ENCODE data around the gene CHD2. TPM values are rescaled to one million over a fixed set of nuclear protein-coding genes. Genes with fewer than 3 reads are reported as not detected.
"Not testable (repeated sequence)": the region's sequence is repeated elsewhere in the genome, so short reads cannot be mapped to it uniquely, and the experiment has no call there.

CHD2 gene
- total RNA-seq, 1 experiment from 2014 or later = 85.0 TPM

- no peaks in the 10 kb centered on the region for H3K27me3 ChIP-seq (replicated peaks; ENCODE audit: control insufficient read depth, insufficient read depth, low read length)
- H3K27ac Mint-ChIP-seq (ENCODE audit: unreplicated experiment) = peak overlapping the region; percentile 69
- H3K36me3 Mint-ChIP-seq (ENCODE audit: insufficient read depth, unreplicated experiment) = no peaks in the 10 kb centered on the region
- DNase-seq = peak; percentile 42 to 62
- intact Hi-C loops (cut with micrococcal nuclease; ENCODE audit: unreplicated experiment) = no loop called here
- BruUV-seq (replicated peaks) = no TSS peak
- H3K4me3 Mint-ChIP-seq (ENCODE audit: unreplicated experiment) = peak overlapping the region; percentile 43
- CTCF ChIA-PET = interaction anchor here (0.5 to 1.4 kb wide), 3 partner anchors 12 to 73 kb away, joined by 3 to 4 read pairs (median 3); no protein-coding TSS in a partner anchor
- H3K9me3 ChIP-seq = no peaks in the 10 kb centered on the region
- H3K9me3 Mint-ChIP-seq (ENCODE audit: unreplicated experiment) = no peaks in the 10 kb centered on the region
- H3K4me3 ChIP-seq (ENCODE audit: low read depth, low read length) = no peak overlapping the region
- peaks cover 30% of the 10 kb centered on the region for H3K4me1 ChIP-seq
- H3K4me1 Mint-ChIP-seq (ENCODE audit: low read depth, unreplicated experiment) = peaks cover 27% of the 10 kb centered on the region
- POLR2A ChIA-PET = interaction anchor here (0.5 to 1.8 kb wide), 6 partner anchors 12 to 62 kb away, joined by 3 to 14 read pairs (median 4); partner anchors contain the start of gene CHD2
- H3K36me3 ChIP-seq (ENCODE audit: control insufficient read depth, insufficient read depth, low read length) = no peaks in the 10 kb centered on the region
- no peaks in the 10 kb centered on the region for H3K27me3 Mint-ChIP-seq (ENCODE audit: insufficient read depth, unreplicated experiment)
- TF ChIP-seq, protein P1, sequence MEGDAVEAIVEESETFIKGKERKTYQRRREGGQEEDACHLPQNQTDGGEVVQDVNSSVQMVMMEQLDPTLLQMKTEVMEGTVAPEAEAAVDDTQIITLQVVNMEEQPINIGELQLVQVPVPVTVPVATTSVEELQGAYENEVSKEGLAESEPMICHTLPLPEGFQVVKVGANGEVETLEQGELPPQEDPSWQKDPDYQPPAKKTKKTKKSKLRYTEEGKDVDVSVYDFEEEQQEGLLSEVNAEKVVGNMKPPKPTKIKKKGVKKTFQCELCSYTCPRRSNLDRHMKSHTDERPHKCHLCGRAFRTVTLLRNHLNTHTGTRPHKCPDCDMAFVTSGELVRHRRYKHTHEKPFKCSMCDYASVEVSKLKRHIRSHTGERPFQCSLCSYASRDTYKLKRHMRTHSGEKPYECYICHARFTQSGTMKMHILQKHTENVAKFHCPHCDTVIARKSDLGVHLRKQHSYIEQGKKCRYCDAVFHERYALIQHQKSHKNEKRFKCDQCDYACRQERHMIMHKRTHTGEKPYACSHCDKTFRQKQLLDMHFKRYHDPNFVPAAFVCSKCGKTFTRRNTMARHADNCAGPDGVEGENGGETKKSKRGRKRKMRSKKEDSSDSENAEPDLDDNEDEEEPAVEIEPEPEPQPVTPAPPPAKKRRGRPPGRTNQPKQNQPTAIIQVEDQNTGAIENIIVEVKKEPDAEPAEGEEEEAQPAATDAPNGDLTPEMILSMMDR (IDR thresholded peaks at IDR 0.05; ENCODE audit: insufficient read depth in 1 of 2, low read depth in 1 of 2, low read length in 1 of 2, severe bottlenecking in 1 of 2, unreplicated experiment in 1 of 2) = no peak
These were observed 30.0 kb upstream of the CHD2 start for GRCh38 chr15:92870010-92870591.

DNA sequence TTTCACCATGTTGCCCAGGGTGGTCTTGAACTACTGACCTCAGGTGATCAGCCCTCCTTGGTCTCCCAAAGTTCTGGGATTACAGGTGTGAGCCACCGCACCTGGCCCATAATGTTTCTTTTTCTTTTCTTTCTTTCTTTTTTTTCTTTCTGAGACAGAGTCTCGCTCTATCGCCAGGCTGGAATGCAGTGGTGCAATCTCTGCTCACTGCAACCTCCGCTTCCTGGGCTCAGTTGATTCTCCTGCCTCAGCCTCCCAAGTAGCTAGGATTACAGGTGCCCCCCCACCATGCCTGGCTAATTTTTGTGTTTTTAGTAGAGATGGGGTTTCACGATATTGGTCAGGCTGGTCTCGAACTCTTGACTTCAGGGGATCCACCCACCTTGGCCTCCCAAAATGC is 27.2 kb upstream of the CHD2 start:
- H3K4me3 Mint-ChIP-seq (ENCODE audit: unreplicated experiment); H3K27me3 ChIP-seq (replicated peaks; ENCODE audit: control insufficient read depth, insufficient read depth, low read length); DNase-seq; H3K36me3 Mint-ChIP-seq (ENCODE audit: insufficient read depth, unreplicated experiment); POLR2A ChIA-PET; BruUV-seq (replicated peaks); H3K27me3 Mint-ChIP-seq (ENCODE audit: insufficient read depth, unreplicated experiment); H3K4me3 ChIP-seq (ENCODE audit: low read depth, low read length); CTCF ChIA-PET; H3K9me3 Mint-ChIP-seq (ENCODE audit: unreplicated experiment); H3K27ac Mint-ChIP-seq (ENCODE audit: unreplicated experiment); H3K36me3 ChIP-seq (ENCODE audit: control insufficient read depth, insufficient read depth, low read length); H3K9me3 ChIP-seq; intact Hi-C loops (cut with micrococcal nuclease; ENCODE audit: unreplicated experiment): not testable (repeated sequence)
- peaks cover 50% of the 10 kb centered on the region for H3K4me1 ChIP-seq
- H3K4me1 Mint-ChIP-seq (ENCODE audit: low read depth, unreplicated experiment) = peaks cover 41% of the 10 kb centered on the region

DNA sequence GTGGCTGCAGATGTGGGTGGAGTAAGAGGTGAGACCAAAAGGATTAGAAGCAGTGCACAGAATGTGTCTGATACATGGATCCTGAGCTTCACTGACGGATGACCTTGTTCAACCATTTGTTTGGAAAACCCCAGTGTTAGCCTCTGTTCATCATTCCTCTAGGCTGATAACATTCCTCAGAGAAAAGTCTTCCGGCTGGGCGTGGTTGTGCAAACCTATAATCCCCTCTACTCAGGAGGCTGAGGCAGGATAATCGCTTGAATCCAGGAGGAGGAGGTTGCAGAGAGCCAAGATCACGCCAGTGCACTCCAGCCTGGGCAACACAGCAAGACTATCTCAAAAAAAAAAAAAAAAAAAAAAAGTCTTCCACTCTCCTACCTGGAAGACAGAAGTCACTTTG is 23.1 kb upstream of the CHD2 start:
- no peaks in the 10 kb centered on the region for H3K27me3 Mint-ChIP-seq (ENCODE audit: insufficient read depth, unreplicated experiment)
- intact Hi-C loops (cut with micrococcal nuclease; ENCODE audit: unreplicated experiment) = loop anchor here (2.0 kb wide), 1 partner anchor 44 kb away; no protein-coding TSS in a partner anchor
- H3K36me3 Mint-ChIP-seq (ENCODE audit: insufficient read depth, unreplicated experiment) = peaks cover 10% of the 10 kb centered on the region
- peak overlapping the region; percentile 53 for H3K4me3 Mint-ChIP-seq (ENCODE audit: unreplicated experiment)
- ChIA-PET CTCF (interaction anchor here (0.6 to 1.8 kb wide), 2 partner anchors 68 to 71 kb away, joined by 7 to 9 read pairs; no protein-coding TSS in a partner anchor), POLR2A (interaction anchor here (0.6 to 2.1 kb wide), 4 partner anchors 21 to 1890 kb away, joined by 3 to 4 read pairs (median 3); no protein-coding TSS in a partner anchor)
- DNase-seq = peak; percentile 67 to 81
- peaks cover 45% of the 10 kb centered on the region for H3K4me1 Mint-ChIP-seq (ENCODE audit: low read depth, unreplicated experiment)
- Histone ChIP-seq H3K4me3 (ENCODE audit: low read depth, low read length) (no peak overlapping the region), H3K4me1 (peaks cover 45% of the 10 kb centered on the region), H3K9me3 (no peaks in the 10 kb centered on the region), H3K36me3 (ENCODE audit: control insufficient read depth, insufficient read depth, low read length) (no peaks in the 10 kb centered on the region), H3K27me3 (replicated peaks; ENCODE audit: control insufficient read depth, insufficient read depth, low read length) (no peaks in the 10 kb centered on the region)
- TF ChIP-seq, protein P1 (IDR thresholded peaks at IDR 0.05; ENCODE audit: insufficient read depth in 1 of 2, low read depth in 1 of 2, low read length in 1 of 2, severe bottlenecking in 1 of 2, unreplicated experiment in 1 of 2) = no peak
- H3K9me3 Mint-ChIP-seq (ENCODE audit: unreplicated experiment) = no peaks in the 10 kb centered on the region
- peak overlapping the region; percentile 89 for H3K27ac Mint-ChIP-seq (ENCODE audit: unreplicated experiment)
- BruUV-seq (replicated peaks) = no TSS peak

Data from Caco-2 (cell line).